Stimulated activated CD4-positive, alpha-beta T cell treated with anti-CD3 and anti-CD28 coated beads, Interleukin-12 subunit alpha, Interleukin-12 subunit beta, amount 100 ng/mL, for 4 hours (primary cell): ENCODE results near the gene PLK2.

ENCODE experiments used
- DNase-seq: peaks from one replicate; pipeline ENCODE4 v3.0.0-alpha.2; 2020

PLK2 gene

GRCh38 chr5:58447226-58447625 is 12.7 kb downstream of the PLK2 start:
- no peak for DNase-seq

GRCh38 chr5:58446024-58446423 is 13.9 kb downstream of the PLK2 start:
- DNase-seq = no peak

- no peak for DNase-seq
These were observed 15.1 kb downstream of the PLK2 start for GRCh38 chr5:58444805-58445204.

GRCh38 chr5:58440901-58441460 is 18.9 kb downstream of the PLK2 start:
- no peak for DNase-seq

GRCh38 chr5:58439094-58439644 is 20.7 kb downstream of the PLK2 start:
- no peak for DNase-seq

- DNase-seq = no peak
These were observed 22.2 kb downstream of the PLK2 start for GRCh38 chr5:58437661-58438060.

GRCh38 chr5:58431832-58432231 is 28.1 kb downstream of the PLK2 start:
- no peak for DNase-seq

- no peak for DNase-seq
These were observed 47.0 kb downstream of the PLK2 start for GRCh38 chr5:58412932-58413331.

- no peak for DNase-seq
These were observed 47.8 kb downstream of the PLK2 start for GRCh38 chr5:58412081-58412480.

- DNase-seq = no peak
These were observed 48.5 kb downstream of the PLK2 start for GRCh38 chr5:58411372-58411771.

- no peak for DNase-seq
These were observed 49.4 kb downstream of the PLK2 start for GRCh38 chr5:58410441-58410840.

GRCh38 chr5:58407042-58407719 is 52.7 kb downstream of the PLK2 start:
- DNase-seq = no peak

GRCh38 chr5:58406394-58406793 is 53.5 kb downstream of the PLK2 start:
- no peak for DNase-seq

GRCh38 chr5:58405175-58405574 is 54.7 kb downstream of the PLK2 start:
- DNase-seq = no peak

- no peak for DNase-seq
These were observed 55.2 kb downstream of the PLK2 start for GRCh38 chr5:58404734-58405133.
